ENCODE results near the gene CAPN8. TPM values are rescaled to one million over a fixed set of nuclear protein-coding genes. Genes with fewer than 3 reads are reported as not detected.

Gene CAPN8
- total RNA-seq, 1 donor from 2014 or later: not detected

- intact Hi-C loops (cut with DNase I): loop anchor here (10.0 kb wide), 2 partner anchors 290 to 1060 kb away; no protein-coding TSS in a partner anchor
- peak overlapping the region in 1 of 2 donors; percentile 19 for H3K4me3 ChIP-seq
- no peaks in the 10 kb centered on the region for H3K36me3 ChIP-seq
- no peaks in the 10 kb centered on the region for H3K9me3 ChIP-seq
- no peak for TF ChIP-seq CTCF (IDR thresholded peaks at IDR 0.05)
- DNase-seq (ENCODE audit: low spot score in 2 of 2): peak in 1 of 2 donors; percentile 63
- H3K27ac ChIP-seq: peak overlapping the region; percentile 93 to 94
- H3K27me3 ChIP-seq: no peaks in the 10 kb centered on the region
- H3K4me1 ChIP-seq: peaks cover 11 to 54% of the 10 kb centered on the region in 2 donors
Observed at GRCh38 chr1:223704921-223705878, 39.7 kb upstream of the CAPN8 start.

GRCh38 chr1:223703668-223704013 lies 38.1 kb upstream of the CAPN8 start:
- Histone ChIP-seq H3K36me3 (no peaks in the 10 kb centered on the region), H3K27me3 (no peaks in the 10 kb centered on the region), H3K4me3 (no peak overlapping the region), H3K27ac (peak overlapping the region; percentile 93 to 94), H3K4me1 (peaks cover 13 to 58% of the 10 kb centered on the region in 2 donors), H3K9me3 (no peaks in the 10 kb centered on the region)
- intact Hi-C loops (cut with DNase I): loop anchor here (10.0 kb wide), 2 partner anchors 291 to 1059 kb away; no protein-coding TSS in a partner anchor
- no peak for DNase-seq (ENCODE audit: low spot score in 2 of 2)
- TF ChIP-seq CTCF (IDR thresholded peaks at IDR 0.05): no peak

GRCh38 chr1:223702735-223703667 lies 37.5 kb upstream of the CAPN8 start:
- peak overlapping the region in 1 of 2 donors; percentile 46 for H3K4me3 ChIP-seq
- peaks cover 13 to 59% of the 10 kb centered on the region in 2 donors for H3K4me1 ChIP-seq
- no peak for TF ChIP-seq CTCF (IDR thresholded peaks at IDR 0.05)
- H3K9me3 ChIP-seq: no peaks in the 10 kb centered on the region
- intact Hi-C loops (cut with DNase I): loop anchor here (10.0 kb wide), 2 partner anchors 292 to 1058 kb away; no protein-coding TSS in a partner anchor
- H3K27ac ChIP-seq: peak overlapping the region; percentile 93 to 94
- H3K27me3 ChIP-seq: no peaks in the 10 kb centered on the region
- peak in 1 of 2 donors; percentile 52 for DNase-seq (ENCODE audit: low spot score in 2 of 2)
- no peaks in the 10 kb centered on the region for H3K36me3 ChIP-seq

GRCh38 chr1:223700942-223701637 lies 35.6 kb upstream of the CAPN8 start:
- Histone ChIP-seq H3K27me3 (no peaks in the 10 kb centered on the region), H3K36me3 (no peaks in the 10 kb centered on the region), H3K9me3 (no peaks in the 10 kb centered on the region), H3K4me1 (peaks cover 10 to 43% of the 10 kb centered on the region in 2 donors), H3K4me3 (peak overlapping the region in 1 of 2 donors; percentile 53), H3K27ac (peak overlapping the region; percentile 93 to 94)
- peak in 1 of 2 donors; percentile 86 for DNase-seq (ENCODE audit: low spot score in 2 of 2)
- TF ChIP-seq CTCF (IDR thresholded peaks at IDR 0.05): no peak
- intact Hi-C loops (cut with DNase I): loop anchor here (10.0 kb wide), 2 partner anchors 294 to 1056 kb away; no protein-coding TSS in a partner anchor
